ENCODE data around the gene VCL.

GRCh38 chr10:74104480-74104879, 106.6 kb downstream of the VCL start:
- no peak for TF ChIP-seq CHD2 (IDR thresholded peaks at IDR 0.05; ENCODE audit: low read length, partially characterized antibody)
- TF ChIP-seq POLR2AphosphoS5 (IDR thresholded peaks at IDR 0.05; ENCODE audit: low read depth, low read length), result no peak
- no peak for TF ChIP-seq CTCF (IDR thresholded peaks at IDR 0.05)
- no peak for TF ChIP-seq FOXJ3 (CRISPR knock-in tag; IDR thresholded peaks at IDR 0.05)
- no peak for TF ChIP-seq TCF12 (IDR thresholded peaks at IDR 0.05)
- no peak for TF ChIP-seq GATA2 (CRISPR knock-in tag; IDR thresholded peaks at IDR 0.05)
- TF ChIP-seq YY1 (IDR thresholded peaks at IDR 0.05; ENCODE audit: low read depth), result no peak
- TF ChIP-seq, protein P1, sequence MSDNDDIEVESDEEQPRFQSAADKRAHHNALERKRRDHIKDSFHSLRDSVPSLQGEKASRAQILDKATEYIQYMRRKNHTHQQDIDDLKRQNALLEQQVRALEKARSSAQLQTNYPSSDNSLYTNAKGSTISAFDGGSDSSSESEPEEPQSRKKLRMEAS (IDR thresholded peaks at IDR 0.05; ENCODE audit: low read depth), result no peak
- TF ChIP-seq TAF1 (IDR thresholded peaks at IDR 0.05; ENCODE audit: borderline replicate concordance, low read depth, low read length), result no peak
- TF ChIP-seq TEAD4 (IDR thresholded peaks at IDR 0.05; ENCODE audit: borderline replicate concordance, insufficient read depth), result no peak
- TF ChIP-seq, protein P2, sequence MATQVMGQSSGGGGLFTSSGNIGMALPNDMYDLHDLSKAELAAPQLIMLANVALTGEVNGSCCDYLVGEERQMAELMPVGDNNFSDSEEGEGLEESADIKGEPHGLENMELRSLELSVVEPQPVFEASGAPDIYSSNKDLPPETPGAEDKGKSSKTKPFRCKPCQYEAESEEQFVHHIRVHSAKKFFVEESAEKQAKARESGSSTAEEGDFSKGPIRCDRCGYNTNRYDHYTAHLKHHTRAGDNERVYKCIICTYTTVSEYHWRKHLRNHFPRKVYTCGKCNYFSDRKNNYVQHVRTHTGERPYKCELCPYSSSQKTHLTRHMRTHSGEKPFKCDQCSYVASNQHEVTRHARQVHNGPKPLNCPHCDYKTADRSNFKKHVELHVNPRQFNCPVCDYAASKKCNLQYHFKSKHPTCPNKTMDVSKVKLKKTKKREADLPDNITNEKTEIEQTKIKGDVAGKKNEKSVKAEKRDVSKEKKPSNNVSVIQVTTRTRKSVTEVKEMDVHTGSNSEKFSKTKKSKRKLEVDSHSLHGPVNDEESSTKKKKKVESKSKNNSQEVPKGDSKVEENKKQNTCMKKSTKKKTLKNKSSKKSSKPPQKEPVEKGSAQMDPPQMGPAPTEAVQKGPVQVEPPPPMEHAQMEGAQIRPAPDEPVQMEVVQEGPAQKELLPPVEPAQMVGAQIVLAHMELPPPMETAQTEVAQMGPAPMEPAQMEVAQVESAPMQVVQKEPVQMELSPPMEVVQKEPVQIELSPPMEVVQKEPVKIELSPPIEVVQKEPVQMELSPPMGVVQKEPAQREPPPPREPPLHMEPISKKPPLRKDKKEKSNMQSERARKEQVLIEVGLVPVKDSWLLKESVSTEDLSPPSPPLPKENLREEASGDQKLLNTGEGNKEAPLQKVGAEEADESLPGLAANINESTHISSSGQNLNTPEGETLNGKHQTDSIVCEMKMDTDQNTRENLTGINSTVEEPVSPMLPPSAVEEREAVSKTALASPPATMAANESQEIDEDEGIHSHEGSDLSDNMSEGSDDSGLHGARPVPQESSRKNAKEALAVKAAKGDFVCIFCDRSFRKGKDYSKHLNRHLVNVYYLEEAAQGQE (IDR thresholded peaks at IDR 0.05; ENCODE audit: low read depth, low read length), result no peak
- no peak for TF ChIP-seq EP300 (IDR thresholded peaks at IDR 0.05; ENCODE audit: borderline replicate concordance in 1 of 2, low read depth in 1 of 2, low read length in 1 of 2)
- TF ChIP-seq RCOR1 (IDR thresholded peaks at IDR 0.05; ENCODE audit: low read length), result no peak

Measured in SK-N-SH (cell line).